ENCODE results near the gene DNAH1. TPM values are rescaled to one million over a fixed set of nuclear protein-coding genes. Genes with fewer than 3 reads are reported as not detected.

DNAH1 gene
- total RNA-seq, 4 donors from 2014 or later = 1.4 to 6.8 (median 2.0) TPM

GRCh38 chr3:52436500-52437149, 120.5 kb downstream of the DNAH1 start:
- Histone ChIP-seq H3K9me3 (no peaks in the 10 kb centered on the region), H3K27me3 (no peaks in the 10 kb centered on the region), H3K4me3 (no peak overlapping the region), H3K4me1 (peaks cover 8 to 17% of the 10 kb centered on the region in 2 donors), H3K27ac (peak overlapping the region in 2 of 4 donors; percentile 45 to 64), H3K36me3 (no peaks in the 10 kb centered on the region)
- intact Hi-C loops (cut with DNase I; ENCODE audit: low total_unique reads) (no loop called here), in situ Hi-C loops (cut with MboI; ENCODE audit: low sequenced_read_pairs in 4 of 4) (no loop called here)
- peak in 1 of 2 donors; percentile 48 for ATAC-seq
- DNase-seq = no peak
- TF ChIP-seq POLR2A (IDR thresholded peaks at IDR 0.05) (no peak), CTCF (IDR thresholded peaks at IDR 0.05 in 4 of 5, conservative IDR thresholded peaks at IDR 0.05 in 1 of 5) (no peak)

DNA sequence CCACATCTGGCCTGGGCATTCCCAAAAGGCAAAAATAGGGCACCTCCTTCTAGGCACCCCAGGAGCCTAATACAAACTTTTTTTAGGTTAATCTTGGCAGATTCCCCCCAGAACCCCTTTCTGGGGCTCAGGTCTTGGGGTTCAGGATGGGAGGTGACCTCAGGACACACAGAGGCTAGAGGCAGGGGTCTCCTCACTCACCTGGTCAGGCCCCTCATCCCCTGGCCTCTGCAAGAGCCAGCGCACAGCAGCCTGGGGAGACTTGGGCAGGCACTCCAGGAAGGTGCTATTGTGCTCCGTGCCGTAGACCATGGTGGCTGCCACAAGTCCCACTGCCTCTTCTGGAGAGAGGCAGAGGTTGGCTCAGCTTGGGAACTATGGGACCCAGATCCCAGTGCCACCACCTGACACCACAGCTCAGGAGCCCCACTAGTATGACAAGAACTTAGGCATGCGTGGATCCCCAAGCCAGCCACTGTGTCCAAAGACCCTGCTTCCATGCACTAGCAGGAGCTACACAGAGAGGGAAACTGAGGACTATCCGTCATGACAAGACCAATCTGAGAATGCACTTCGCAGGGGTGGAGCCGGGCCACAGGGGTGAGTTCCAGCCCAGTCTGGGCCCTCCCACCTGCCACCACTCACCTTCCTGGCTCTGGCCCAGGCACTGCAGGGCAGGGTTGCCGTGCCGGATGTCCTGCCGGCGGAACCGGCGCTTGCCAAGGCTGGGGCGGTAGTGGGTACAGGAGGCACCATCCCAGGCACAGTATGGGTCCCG, 121.4 kb downstream of the DNAH1 start:
- Histone ChIP-seq H3K4me3 (no peak overlapping the region), H3K27ac (peak overlapping the region in 1 of 4 donors; percentile 64), H3K4me1 (peaks cover 7 to 15% of the 10 kb centered on the region in 2 donors), H3K27me3 (no peaks in the 10 kb centered on the region), H3K9me3 (no peaks in the 10 kb centered on the region), H3K36me3 (no peaks in the 10 kb centered on the region)
- intact Hi-C loops (cut with DNase I; ENCODE audit: low total_unique reads) (no loop called here), in situ Hi-C loops (cut with MboI; ENCODE audit: low sequenced_read_pairs in 4 of 4) (no loop called here)
- no peak for TF ChIP-seq CTCF (IDR thresholded peaks at IDR 0.05 in 4 of 5, conservative IDR thresholded peaks at IDR 0.05 in 1 of 5)
- no peak for TF ChIP-seq POLR2A (IDR thresholded peaks at IDR 0.05)
- no peak for ATAC-seq
- DNase-seq = no peak

GRCh38 chr3:52438104-52438376, 121.9 kb downstream of the DNAH1 start:
- no peak overlapping the region for H3K27ac ChIP-seq
- TF ChIP-seq POLR2A (IDR thresholded peaks at IDR 0.05) (no peak), CTCF (IDR thresholded peaks at IDR 0.05 in 4 of 5, conservative IDR thresholded peaks at IDR 0.05 in 1 of 5) (no peak)
- no peaks in the 10 kb centered on the region for H3K36me3 ChIP-seq
- ATAC-seq = no peak
- in situ Hi-C loops (cut with MboI; ENCODE audit: low sequenced_read_pairs in 4 of 4) = no loop called here
- intact Hi-C loops (cut with DNase I; ENCODE audit: low total_unique reads) = no loop called here
- no peaks in the 10 kb centered on the region for H3K9me3 ChIP-seq
- no peak for DNase-seq
- H3K4me3 ChIP-seq = no peak overlapping the region
- no peaks in the 10 kb centered on the region for H3K27me3 ChIP-seq
- peaks cover 2 to 11% of the 10 kb centered on the region in 2 donors for H3K4me1 ChIP-seq

GRCh38 chr3:52438579-52439425, 122.7 kb downstream of the DNAH1 start:
- intact Hi-C loops (cut with DNase I; ENCODE audit: low total_unique reads) = no loop called here
- ATAC-seq = no peak
- peaks cover 0 to 3% of the 10 kb centered on the region in 2 donors for H3K4me1 ChIP-seq

More at GRCh38 chr3:52438579-52439425, 122.7 kb downstream of the DNAH1 start:
- DNase-seq = no peak
- TF ChIP-seq POLR2A (IDR thresholded peaks at IDR 0.05) (no peak), CTCF (IDR thresholded peaks at IDR 0.05 in 4 of 5, conservative IDR thresholded peaks at IDR 0.05 in 1 of 5) (no peak)
- Histone ChIP-seq H3K9me3 (no peaks in the 10 kb centered on the region), H3K27ac (no peak overlapping the region), H3K36me3 (no peaks in the 10 kb centered on the region), H3K27me3 (no peaks in the 10 kb centered on the region), H3K4me3 (no peak overlapping the region)
- in situ Hi-C loops (cut with MboI; ENCODE audit: low sequenced_read_pairs in 4 of 4) = no loop called here
